NCI-H1694 treated with DMSO at 0.1 percent for 48 hours (cell line): ENCODE measurements around the gene RNF183.
"Not testable (repeated sequence)": the region's sequence is repeated elsewhere in the genome, so short reads cannot be mapped to it uniquely, and the experiment has no call there.

Experiments used
- DNase-seq: peaks from one replicate; lab custom pipeline; 2025; lab: John Stamatoyannopoulos, UW

Gene RNF183

DNA sequence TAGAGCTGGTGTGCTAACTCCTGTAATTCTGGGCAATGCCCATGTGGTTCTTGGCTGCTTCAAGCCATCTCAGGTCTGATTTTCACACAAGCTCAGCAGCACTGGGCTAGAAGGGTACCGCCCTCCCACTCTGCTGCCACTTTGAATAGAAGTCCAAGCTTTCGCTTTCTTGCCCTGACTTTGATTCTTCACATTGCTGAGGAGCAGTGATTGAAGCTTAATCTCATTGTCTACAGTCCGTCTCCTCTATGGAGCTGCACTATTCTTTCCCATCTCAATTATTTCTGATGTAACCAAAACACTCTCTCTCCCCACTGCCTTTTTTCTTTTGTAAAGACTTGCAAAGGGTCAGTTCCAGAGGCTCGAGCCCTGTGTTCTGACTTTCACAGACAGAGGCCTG lies 12.9 kb upstream of the RNF183 start:
- DNase-seq = no peak

DNA sequence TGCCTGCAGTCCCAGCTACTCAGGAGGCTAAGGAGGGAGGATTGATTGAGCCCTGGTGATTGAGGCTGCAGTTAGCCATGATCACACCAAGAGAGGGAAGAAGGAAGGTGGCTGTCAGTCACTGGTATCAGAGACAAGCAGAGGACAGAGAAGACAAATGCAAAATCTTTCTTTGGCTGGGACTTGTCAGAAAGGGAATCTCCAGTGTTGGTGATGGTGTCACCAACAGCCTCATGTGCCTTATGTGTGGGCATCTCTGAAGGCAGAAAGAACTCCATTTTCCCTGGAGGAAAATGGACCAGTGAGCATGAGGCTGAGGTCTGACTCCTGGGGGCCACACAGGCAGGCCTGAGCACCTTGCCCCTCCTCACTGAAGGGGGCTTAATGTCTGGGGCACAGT lies 12.1 kb upstream of the RNF183 start:
- DNase-seq = no peak

DNA sequence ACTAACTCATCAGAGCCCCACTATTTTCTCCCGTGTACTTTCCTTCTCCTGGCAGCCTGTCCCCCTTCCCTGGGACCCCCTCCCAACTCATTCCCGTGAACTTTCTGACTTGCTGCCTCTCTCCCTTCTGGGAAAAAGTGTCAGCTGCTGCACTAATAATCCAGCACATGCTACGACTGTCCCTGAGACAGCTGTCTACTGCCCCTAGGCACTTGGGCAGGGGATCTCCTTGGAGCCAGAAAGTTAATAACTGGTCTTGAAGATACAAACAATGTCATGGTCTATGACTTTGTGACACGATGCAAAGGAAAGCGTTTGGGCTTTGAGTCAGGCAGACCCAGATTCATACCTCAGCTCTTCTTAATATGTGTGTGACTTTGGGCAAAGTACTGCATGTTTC lies 10.1 kb upstream of the RNF183 start:
- DNase-seq = no peak

GRCh38 chr9:113311961-113312360 lies 8.8 kb upstream of the RNF183 start:
- no peak for DNase-seq

- no peak for DNase-seq
These were observed 7.4 kb upstream of the RNF183 start for GRCh38 chr9:113310538-113310937.

DNA sequence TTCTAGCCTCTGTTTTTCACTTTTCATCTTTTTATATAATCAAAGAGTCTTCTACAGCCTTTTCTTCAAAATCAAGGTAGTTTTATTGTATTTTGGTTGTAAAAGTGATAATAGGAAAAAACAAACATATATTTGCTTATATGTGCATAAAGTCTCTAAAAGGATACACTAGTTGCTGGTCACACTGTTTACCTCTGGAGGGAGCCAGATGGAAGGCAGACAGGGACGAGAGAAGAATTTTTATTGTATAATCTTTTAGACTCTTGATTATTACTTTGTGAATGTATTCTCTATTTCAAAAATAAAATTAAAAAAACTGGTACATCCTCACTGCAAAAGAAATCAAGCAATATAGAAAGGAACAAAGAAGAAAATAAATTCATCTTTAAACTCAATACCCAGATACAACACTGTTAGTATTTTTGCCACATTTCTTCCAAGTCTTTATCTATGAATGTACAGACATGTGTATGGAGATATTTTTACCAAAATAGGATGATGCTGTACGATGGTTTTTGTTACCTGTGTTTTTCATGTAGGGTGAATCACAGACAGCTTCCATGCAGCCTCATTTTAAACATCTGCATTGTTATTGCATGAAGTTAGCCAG lies 6.1 kb upstream of the RNF183 start:
- peak; percentile 53 for DNase-seq

DNA sequence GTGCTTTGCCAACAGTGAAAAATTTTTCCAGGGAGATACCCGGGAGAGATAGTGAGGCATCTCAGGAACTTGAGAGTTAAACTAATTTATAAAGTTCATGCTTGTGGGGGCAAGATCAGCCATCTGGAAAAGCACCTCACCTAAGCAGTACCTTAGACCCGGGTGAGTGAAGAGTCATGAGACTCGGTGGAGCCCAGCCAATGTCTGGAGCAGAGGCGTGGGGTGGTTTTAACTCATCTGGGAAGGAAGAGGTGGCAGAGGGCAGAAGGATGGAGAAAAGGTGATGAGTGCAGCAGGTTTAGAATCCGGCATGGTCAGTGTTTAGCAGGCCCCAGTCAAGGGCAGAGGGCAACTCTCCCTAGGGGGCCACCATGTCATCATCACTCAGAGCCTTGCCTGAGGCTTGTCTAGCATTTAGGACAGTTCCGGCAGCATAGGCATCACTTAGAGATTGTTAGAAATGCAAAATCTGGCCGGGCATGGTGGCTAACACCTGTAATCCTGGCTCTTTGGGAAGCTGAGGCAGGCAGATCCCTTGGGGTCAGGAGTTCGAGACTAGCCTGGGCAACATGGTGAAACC lies 4.3 kb upstream of the RNF183 start:
- no peak for DNase-seq

DNA sequence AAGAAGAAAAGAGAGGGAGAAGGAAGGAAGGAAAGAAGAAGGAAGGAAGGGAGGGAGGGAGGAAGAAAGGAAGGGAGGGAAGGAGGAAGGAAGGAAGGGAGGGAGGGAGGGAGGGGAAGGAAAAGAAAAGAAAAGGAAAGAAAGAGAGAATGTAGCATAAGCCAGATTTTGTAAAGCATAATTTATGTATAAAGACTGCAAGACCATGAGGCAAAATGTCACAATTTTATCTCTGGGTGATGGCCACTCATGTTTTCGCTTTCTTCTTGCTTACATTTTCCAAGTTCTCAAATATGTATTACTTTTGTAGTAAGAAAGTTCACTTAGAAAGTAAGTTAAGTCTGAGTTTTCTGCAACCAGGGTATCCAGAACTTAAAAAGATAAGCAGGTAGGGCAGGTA lies 3.4 kb upstream of the RNF183 start:
- no peak for DNase-seq

DNA sequence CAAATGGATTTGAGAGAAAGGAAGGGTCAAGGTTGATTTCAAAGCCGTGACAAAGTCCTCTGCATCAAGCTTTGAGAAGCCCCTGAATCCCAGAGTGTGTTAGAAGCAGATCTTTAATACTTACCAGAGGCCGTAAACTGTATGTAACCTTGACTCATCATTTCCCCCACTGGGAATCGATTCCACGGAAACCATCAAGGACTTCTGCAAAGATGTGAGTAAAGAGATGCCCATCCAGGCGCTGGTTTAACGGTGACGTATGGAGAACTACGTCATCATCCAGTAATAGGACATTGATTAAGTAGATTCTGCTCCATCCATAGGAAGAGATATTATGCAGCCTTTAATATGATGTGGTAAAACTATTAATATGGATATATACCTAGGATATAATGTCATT lies 1.6 kb downstream of the RNF183 start:
- DNase-seq = no peak

DNA sequence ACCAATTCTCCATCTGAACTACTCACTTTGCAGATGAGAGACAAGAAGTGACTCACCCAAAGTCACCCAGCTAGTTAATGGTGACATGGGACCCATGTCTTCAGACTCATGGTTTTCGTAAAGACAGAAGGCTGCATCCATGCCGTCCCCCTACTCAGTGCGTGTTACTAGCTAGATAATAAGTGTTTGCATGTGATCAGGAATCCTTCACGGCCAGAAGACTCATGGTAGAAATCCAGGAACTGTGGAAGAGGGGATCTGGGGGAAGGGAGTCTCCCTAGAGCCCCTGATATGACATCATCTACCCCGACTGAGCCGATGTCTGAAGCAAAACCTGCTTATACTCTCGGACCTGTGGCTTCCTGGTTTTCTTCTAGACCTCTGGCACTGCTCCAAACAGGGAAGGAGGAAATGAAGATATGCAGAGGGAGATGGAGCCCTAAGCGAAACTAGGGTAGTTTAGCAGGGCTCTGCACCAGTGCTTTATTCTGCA lies 3.3 kb downstream of the RNF183 start:
- DNase-seq = no peak

- DNase-seq = no peak
These were observed 4.0 kb downstream of the RNF183 start for GRCh38 chr9:113298924-113299770.

- no peak for DNase-seq
These were observed 4.9 kb downstream of the RNF183 start for GRCh38 chr9:113298311-113298710.

DNA sequence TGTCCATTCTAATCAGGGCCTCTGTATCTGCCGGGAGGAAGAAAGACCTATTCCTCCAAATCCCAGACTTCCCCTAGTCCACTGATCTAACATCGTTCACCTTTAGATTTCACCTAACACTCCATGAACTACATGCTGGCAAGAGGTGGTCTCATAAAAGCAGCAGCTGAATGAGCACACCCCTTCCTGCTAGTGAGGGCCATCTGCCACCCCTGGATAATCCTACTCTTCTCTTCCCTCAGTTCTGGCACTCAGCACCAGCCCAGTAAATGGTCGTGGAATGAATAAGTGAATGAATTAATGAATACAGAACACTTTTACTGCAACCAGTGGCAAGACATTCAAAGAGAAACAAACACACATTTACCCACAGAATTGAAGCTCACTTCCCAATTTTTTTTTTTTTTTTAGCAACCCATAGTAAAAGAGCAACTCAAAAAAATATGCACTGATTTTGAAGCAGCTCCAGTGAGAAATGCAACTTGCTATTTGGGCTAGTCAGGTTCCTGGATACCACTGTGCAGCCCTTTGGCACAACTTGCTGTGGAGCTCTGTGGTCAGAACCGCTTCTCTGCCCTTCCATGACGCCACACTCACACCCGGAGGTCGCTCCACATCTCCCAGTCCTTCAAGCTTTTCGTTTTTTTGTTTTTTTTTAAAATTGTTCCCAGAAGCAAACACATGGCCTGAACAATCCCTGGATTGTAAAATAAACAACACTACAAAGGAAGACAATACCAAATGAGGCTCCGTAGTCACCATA lies 6.2 kb downstream of the RNF183 start:
- DNase-seq = peak; percentile 50

- DNase-seq = not testable (repeated sequence)
These were observed 6.9 kb downstream of the RNF183 start for GRCh38 chr9:113296247-113296646.

DNA sequence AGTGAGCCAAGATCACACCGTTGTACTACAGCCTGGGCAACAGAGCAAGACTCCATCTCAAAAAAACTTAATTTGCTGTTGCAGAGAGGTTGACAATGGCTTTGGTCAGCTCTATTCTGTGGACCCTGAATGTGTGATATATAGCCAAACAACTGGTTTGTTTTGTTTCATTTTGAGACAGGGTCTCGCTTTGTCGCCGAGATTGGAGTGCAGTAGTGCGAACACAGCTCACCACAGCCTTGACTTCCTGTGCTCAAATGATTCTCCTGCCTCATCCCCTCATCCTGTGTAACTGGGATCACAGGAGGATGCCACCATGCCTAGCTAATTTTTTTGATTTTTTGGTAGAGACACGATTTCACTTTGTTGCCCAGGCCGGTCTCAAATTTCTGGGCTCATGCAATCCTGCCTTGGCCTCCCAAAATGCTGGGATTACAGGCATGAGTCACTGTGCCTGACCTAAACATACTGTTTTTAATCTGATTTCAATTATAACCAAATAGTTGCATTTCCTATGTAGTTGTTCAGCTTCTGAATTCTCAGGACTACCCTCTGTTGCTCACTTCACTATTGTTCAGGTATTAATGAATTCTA lies 9.8 kb downstream of the RNF183 start:
- DNase-seq = no peak

DNA sequence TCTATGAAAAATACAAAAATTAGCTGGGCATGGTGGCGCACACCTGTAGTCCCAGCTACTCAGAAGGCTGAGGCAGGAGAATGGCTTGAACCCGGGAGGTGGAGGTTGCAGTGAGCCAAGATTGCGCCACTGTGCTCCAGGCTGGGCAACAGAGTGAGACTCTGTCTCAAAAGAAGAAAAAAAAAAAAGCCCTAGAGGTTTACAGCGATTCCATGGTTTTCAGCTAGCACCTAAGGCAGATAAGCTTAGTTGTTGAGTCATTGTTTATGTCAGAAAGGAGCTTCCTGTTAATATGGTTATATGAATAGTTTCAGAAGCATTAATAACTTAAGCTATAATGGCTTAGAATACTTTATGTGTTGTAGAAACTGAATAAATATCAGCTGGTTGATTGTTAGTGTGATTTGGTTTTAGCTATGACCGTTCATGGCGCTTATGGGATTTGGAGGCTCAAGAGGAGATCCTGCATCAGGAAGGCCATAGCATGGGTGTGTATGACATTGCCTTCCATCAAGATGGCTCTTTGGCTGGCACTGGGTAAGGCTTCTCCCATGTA lies 13.0 kb downstream of the RNF183 start:
- no peak for DNase-seq

DNA sequence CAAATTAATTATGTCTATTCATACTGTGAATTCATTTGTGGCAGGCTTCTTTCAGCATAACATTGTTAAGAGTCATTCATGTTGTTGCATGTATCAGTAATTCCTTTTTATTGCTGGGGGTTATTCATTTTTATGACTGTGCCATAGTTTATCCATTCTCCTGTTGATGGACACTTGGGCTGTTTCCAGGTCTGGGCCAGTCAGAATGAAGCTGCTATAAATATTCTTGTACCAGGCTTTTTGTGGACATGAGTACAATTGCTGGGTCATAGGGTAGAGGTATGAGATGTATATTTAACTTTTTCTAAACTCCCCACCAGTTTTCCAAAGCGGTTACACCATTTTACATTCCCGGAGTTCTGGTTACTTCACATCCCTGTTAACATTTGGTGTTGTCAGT lies 14.1 kb downstream of the RNF183 start:
- no peak for DNase-seq

GRCh38 chr9:113281356-113281755 lies 21.8 kb downstream of the RNF183 start:
- no peak for DNase-seq

DNA sequence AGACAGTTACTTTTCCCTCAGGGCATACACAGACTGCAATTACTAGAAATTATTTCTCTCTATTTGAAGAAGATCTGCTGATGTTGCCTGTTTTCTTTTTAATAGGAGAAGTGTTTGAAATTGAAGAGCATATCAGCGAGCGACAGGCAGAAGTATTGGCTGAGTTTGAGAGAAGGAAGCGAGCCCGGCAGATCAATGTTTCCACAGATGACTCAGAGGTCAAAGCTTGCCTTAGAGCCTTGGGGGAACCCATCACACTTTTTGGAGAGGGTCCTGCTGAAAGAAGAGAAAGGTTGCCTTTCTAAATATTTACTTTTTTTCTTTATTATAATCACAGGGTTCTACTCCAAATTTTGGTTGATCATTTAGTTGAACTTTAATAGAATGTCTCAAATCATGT lies 24.3 kb downstream of the RNF183 start:
- DNase-seq = no peak

DNA sequence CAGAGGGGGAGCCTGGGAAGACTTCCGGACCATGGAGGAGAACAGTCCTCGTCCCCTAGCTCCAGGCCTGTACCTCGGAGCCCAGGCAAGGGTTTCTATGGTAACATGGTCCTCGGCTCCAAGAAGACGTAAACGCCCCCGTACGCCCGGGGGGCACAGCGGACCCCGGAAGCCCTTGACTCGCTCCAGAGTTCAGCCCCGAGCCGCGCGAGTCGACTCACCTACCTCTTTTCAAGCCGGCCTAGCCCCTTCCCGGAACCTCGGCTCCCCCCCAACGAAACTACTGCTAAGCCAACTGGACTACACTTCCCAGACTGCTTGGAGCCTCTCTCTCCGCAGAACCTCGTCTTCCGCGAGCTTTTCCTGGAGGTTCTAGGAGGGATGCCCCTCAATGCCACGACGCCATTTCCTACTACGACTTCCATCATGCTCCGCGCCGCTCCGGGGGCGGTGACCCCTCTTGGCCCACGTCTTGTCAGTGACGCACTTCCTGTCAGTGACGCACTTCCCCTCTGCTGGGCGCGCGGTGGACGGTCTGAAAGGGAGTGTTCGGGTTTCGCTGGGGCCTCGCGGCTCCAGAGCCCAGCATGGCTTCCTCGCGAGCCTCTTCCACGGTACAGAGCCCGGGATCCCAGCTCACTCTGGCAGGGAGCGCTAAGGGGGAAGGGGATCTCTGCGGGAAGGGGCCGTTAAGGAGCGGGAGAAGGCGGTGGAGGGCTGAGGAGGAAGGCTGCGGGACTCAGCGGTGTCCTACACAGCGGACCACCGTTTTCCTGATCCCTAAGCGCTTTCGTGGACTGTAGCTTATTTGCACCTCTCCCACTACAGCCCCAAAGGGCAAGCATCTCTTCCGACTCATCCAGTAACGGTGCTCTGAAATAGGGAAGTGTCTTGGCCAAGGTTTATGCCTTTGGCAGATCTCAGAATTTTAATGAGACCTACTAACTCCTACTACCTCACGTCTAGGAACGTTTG lies 27.7 kb downstream of the RNF183 start, which contains the start of the genes CDC26 and PRPF4:
Gene CDC26, minus strand, starts transcription at position 416 of the 975 bp plus-strand sequence. CDS start 3,065 bp downstream, outside the sequence.
Gene PRPF4, plus strand, starts transcription at position 502 of the 975 bp plus-strand sequence. Its CDS starts 86 bp downstream, at position 588.
- peak; percentile 92 for DNase-seq
